A549 (cell line): ENCODE results near the gene ZNF580. TPM values are rescaled to one million over a fixed set of nuclear protein-coding genes. Genes with fewer than 3 reads are reported as not detected.

ENCODE experiments used
- ATAC-seq, 2 experiments: fragments of 200-7000 bp in 1 of 2; fragments of >200 bp in 1 of 2; cut with Nextera tagmentation in 1 of 2; cut with Tn5 transposase in 1 of 2; 3 replicates each; pipeline versions ENCODE4 v1.8.0 to v1.9.1; 2018 to 2020; ENCODE audit warnings: mild to moderate bottlenecking in 1 of 2, moderate library complexity in 1 of 2
- CTCF ChIA-PET: fragments of 300-600 bp; sonication (Branson Sonifier 250); formaldehyde crosslinking; extraction: SDS; loops from one replicate; lab custom pipeline; 2021; ENCODE audit warnings: antibody characterized with exemption, inconsistent platforms; lab: Yijun Ruan, JAX
- POLR2A ChIA-PET: fragments of 350-600 bp; formaldehyde crosslinking; extraction: SDS; loops from one replicate; lab custom pipeline; 2021; ENCODE audit warnings: antibody characterized with exemption, inconsistent platforms; lab: Yijun Ruan, JAX
- DNase-seq, 2 experiments: peaks; one replicate each; pipeline versions ENCODE4 v3.0.0 to v3.0.0-alpha.2; 2011 to 2016; ENCODE audit warnings: low read depth in 1 of 2, low spot score in 1 of 2
- FAIRE-seq: peaks from 2 replicates; lab custom pipeline; 2011; peaks lifted over from hg19 to GRCh38; lab: Jason Lieb, UNC
- H3K27ac ChIP-seq, 2 experiments: fragments of >200 bp; sonication (Bioruptor Twin); formaldehyde crosslinking; 3 replicates each; pipeline ENCODE4 v1.5.1; 2016 to 2017
- H3K4me1 ChIP-seq: fragments of >200 bp; sonication (Bioruptor Twin); formaldehyde crosslinking; 3 replicates; pipeline ENCODE4 v1.6.1; 2016
- H3K4me2 ChIP-seq: fragments of >200 bp; sonication (Bioruptor Twin); formaldehyde crosslinking; 3 replicates; pipeline ENCODE4 v1.6.1; 2016
- H3K4me3 ChIP-seq: fragments of >200 bp; sonication (Bioruptor Twin); formaldehyde crosslinking; 3 replicates; pipeline ENCODE4 v1.5.1; 2016
- H3K9me3 ChIP-seq: fragments of >200 bp; sonication (Bioruptor Twin); formaldehyde crosslinking; 3 replicates; pipeline ENCODE4 v1.6.1; 2016
- CBX2 ChIP-seq: fragments of 200-600 bp; sonication (generic); IDR thresholded peaks from 2 replicates; pipeline ENCODE4 v1.6.1; 2016; ENCODE audit warnings: low read depth, mild to moderate bottlenecking, borderline replicate concordance
- CBX8 ChIP-seq: fragments of 200-600 bp; sonication (generic); IDR thresholded peaks from 2 replicates; pipeline ENCODE4 v1.6.1; 2016
- CEBPB ChIP-seq, 2 experiments: fragments of >200 bp in 1 of 2; sonication (Bioruptor Twin) in 1 of 2; formaldehyde crosslinking in 1 of 2; IDR thresholded peaks; 2 replicates each; pipeline ENCODE4 v1.6.1; 2012 to 2016
- GATA3 ChIP-seq: IDR thresholded peaks from 2 replicates; pipeline ENCODE4 v1.6.1; 2012; ENCODE audit warnings: borderline replicate concordance
- HDAC2 ChIP-seq: fragments of 200-600 bp; sonication (generic); IDR thresholded peaks from 2 replicates; pipeline ENCODE4 v1.6.1; 2016
- HOXA7 ChIP-seq: fragments of 250-450 bp; sonication (Bioruptor Pico); IDR thresholded peaks from 2 replicates; pipeline ENCODE4 v1.5.0; 2020; ENCODE audit warnings: mild to moderate bottlenecking, moderate library complexity
- HOXB5 ChIP-seq: fragments of 250-450 bp; sonication (Bioruptor Pico); IDR thresholded peaks from 2 replicates; pipeline ENCODE4 v1.5.0; 2020; ENCODE audit warnings: mild to moderate bottlenecking, moderate library complexity
- JUN ChIP-seq, 2 experiments: fragments of >200 bp; sonication (Bioruptor Twin); formaldehyde crosslinking; IDR thresholded peaks; 2 replicates in 1 of 2; 3 replicates in 1 of 2; pipeline ENCODE4 v1.6.1; 2016 to 2017
- JUNB ChIP-seq: fragments of >200 bp; sonication (Bioruptor Twin); formaldehyde crosslinking; IDR thresholded peaks from 2 replicates; pipeline ENCODE4 v1.6.1; 2016
- NPAS2 ChIP-seq: fragments of 250-450 bp; sonication (Bioruptor Pico); IDR thresholded peaks from 2 replicates; pipeline ENCODE4 v1.8.0; 2022; ENCODE audit warnings: mild to moderate bottlenecking, moderate library complexity, borderline replicate concordance
- NR3C1 ChIP-seq: fragments of >200 bp; sonication (Bioruptor Twin); formaldehyde crosslinking; IDR thresholded peaks from 3 replicates; pipeline ENCODE4 v1.6.1; 2017
- RAD21 ChIP-seq, 2 experiments: fragments of >200 bp in 1 of 2; sonication (Bioruptor Twin) in 1 of 2; formaldehyde crosslinking in 1 of 2; IDR thresholded peaks in 1 of 2; conservative IDR thresholded peaks in 1 of 2; 2 replicates in 1 of 2; 3 replicates in 1 of 2; pipeline ENCODE4 v1.6.1; 2012 to 2018; ENCODE audit warnings: inconsistent platforms in 1 of 2
- RCOR1 ChIP-seq: fragments of 150-350 bp; IDR thresholded peaks from 2 replicates; pipeline ENCODE4 v1.6.1; 2014; ENCODE audit warnings: antibody characterized with exemption, low read length, low read depth
- WGBS: methylation state at CpG from one replicate; pipeline ENCODE4 v1.1.6; 2017; ENCODE audit errors: missing lambda C conversion rate; 5-methylcytosine and 5-hydroxymethylcytosine counted together
- polyA plus RNA-seq, 4 experiments: library from polyadenylated mRNA; depleted of rRNA in 3 of 4; stranded (reverse); fragments of >200 nt; fragmentation: RNase III in 1 of 4; extraction: RNeasy Plus Mini Kit Qiagen cat#74134 plus additional on column Dnase treatment in 1 of 4; gene quantifications; 2 replicates in 3 of 4; 3 replicates in 1 of 4; pipeline ENCODE4 v1.2.3, GENCODE V29; 2011 to 2017
- TF ChIP-seq, protein P1 (sequence below): fragments of 200-600 bp; sonication (generic); IDR thresholded peaks from 2 replicates; pipeline ENCODE4 v1.6.1; 2016; ENCODE audit warnings: antibody characterized with exemption, mild to moderate bottlenecking, moderate library complexity
- TF ChIP-seq, protein P2 (sequence below): IDR thresholded peaks from 2 replicates; pipeline ENCODE4 v1.6.1; 2012
- TF ChIP-seq, protein P3 (sequence below): fragments of 250-450 bp; sonication (Bioruptor Pico); IDR thresholded peaks from 2 replicates; pipeline ENCODE4 v1.5.0; 2020; ENCODE audit warnings: low read depth, mild to moderate bottlenecking, moderate library complexity
- TF ChIP-seq, protein P4 (sequence below): fragments of 250-450 bp; sonication (Bioruptor Pico); IDR thresholded peaks from 2 replicates; pipeline ENCODE4 v1.5.0; 2021; ENCODE audit warnings: mild to moderate bottlenecking, moderate library complexity, borderline replicate concordance

Gene ZNF580
- polyA plus RNA-seq, 2 of the 4 experiments (the other 2 are of a cell fraction): 9.2 to 52.8 TPM

DNA sequence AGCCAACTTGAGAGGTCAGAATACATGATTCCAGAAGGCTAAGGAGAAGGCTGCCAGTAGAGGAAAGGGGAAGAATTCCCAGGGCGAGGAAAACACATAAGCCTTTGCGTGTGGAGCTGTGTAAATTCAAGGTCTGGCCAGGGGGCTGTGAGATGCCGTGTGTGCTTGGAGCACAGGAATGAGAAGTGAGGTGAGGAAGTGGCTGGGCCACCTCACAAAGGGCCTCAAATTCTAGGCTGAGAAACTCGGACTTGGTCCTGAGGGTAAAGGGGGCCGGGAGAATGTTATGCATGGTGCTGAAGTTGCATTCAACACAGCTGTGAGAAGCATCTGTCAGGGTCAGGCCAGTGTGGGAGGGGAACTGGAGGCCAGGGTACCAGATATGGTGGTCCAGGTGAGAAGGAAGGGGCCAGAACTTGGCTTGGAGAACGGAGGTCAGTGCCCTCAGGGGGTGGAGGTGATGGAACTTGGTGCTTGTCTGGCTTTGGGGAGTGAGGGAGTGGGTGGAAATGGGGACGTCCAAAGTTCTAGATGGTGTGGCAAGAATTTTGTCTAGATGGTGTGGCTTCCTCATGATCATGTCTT, 4.9 kb upstream of the ZNF580 start (continued):
- TF ChIP-seq HOXB5 (no peak), JUNB (no peak), JUN (IDR thresholded peaks at IDR 0.05) (no peak)
- TF ChIP-seq, protein P1, sequence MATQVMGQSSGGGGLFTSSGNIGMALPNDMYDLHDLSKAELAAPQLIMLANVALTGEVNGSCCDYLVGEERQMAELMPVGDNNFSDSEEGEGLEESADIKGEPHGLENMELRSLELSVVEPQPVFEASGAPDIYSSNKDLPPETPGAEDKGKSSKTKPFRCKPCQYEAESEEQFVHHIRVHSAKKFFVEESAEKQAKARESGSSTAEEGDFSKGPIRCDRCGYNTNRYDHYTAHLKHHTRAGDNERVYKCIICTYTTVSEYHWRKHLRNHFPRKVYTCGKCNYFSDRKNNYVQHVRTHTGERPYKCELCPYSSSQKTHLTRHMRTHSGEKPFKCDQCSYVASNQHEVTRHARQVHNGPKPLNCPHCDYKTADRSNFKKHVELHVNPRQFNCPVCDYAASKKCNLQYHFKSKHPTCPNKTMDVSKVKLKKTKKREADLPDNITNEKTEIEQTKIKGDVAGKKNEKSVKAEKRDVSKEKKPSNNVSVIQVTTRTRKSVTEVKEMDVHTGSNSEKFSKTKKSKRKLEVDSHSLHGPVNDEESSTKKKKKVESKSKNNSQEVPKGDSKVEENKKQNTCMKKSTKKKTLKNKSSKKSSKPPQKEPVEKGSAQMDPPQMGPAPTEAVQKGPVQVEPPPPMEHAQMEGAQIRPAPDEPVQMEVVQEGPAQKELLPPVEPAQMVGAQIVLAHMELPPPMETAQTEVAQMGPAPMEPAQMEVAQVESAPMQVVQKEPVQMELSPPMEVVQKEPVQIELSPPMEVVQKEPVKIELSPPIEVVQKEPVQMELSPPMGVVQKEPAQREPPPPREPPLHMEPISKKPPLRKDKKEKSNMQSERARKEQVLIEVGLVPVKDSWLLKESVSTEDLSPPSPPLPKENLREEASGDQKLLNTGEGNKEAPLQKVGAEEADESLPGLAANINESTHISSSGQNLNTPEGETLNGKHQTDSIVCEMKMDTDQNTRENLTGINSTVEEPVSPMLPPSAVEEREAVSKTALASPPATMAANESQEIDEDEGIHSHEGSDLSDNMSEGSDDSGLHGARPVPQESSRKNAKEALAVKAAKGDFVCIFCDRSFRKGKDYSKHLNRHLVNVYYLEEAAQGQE: no peak

DNA sequence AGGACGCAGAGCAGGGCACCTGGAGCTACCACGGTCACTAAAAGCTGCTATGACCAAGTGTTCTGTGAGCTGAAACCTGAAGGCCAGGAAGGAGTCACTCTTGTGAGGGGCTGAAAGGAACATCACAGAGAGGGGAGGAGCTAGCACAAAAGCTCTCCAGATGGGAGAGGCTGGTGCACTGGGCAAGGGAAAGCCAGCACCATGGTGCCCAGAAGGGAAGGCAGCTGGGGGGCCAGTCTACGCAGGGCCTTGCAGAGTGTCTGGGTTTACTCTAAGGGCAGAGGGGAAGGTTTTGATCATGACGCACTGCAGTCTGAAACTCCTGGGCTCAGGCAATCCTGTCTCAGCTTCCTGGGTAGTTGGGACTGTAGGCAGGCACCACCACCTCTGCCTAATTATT, 4.1 kb upstream of the ZNF580 start:
- TF ChIP-seq GATA3 (no peak), RCOR1 (no peak), NR3C1 (no peak), RAD21 (conservative IDR thresholded peaks at IDR 0.05 in 1 of 2, IDR thresholded peaks at IDR 0.05 in 1 of 2) (no peak), CBX2 (no peak), CBX8 (no peak), NPAS2 (CRISPR knock-in tag) (no peak), CEBPB (IDR thresholded peaks at IDR 0.05) (no peak), HDAC2 (no peak), HOXA7 (CRISPR knock-in tag) (no peak)
- TF ChIP-seq, protein P1: no peak
- TF ChIP-seq, protein P2, sequence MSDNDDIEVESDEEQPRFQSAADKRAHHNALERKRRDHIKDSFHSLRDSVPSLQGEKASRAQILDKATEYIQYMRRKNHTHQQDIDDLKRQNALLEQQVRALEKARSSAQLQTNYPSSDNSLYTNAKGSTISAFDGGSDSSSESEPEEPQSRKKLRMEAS: no peak
- TF ChIP-seq, protein P3, sequence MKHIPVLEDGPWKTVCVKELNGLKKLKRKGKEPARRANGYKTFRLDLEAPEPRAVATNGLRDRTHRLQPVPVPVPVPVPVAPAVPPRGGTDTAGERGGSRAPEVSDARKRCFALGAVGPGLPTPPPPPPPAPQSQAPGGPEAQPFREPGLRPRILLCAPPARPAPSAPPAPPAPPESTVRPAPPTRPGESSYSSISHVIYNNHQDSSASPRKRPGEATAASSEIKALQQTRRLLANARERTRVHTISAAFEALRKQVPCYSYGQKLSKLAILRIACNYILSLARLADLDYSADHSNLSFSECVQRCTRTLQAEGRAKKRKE (CRISPR knock-in tag): no peak
- TF ChIP-seq, protein P4, sequence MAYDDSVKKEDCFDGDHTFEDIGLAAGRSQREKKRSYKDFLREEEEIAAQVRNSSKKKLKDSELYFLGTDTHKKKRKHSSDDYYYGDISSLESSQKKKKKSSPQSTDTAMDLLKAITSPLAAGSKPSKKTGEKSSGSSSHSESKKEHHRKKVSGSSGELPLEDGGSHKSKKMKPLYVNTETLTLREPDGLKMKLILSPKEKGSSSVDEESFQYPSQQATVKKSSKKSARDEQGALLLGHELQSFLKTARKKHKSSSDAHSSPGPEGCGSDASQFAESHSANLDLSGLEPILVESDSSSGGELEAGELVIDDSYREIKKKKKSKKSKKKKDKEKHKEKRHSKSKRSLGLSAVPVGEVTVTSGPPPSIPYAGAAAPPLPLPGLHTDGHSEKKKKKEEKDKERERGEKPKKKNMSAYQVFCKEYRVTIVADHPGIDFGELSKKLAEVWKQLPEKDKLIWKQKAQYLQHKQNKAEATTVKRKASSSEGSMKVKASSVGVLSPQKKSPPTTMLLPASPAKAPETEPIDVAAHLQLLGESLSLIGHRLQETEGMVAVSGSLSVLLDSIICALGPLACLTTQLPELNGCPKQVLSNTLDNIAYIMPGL: no peak
- DNase-seq: no peak
- H3K27ac ChIP-seq: no peak overlapping the region
- 87% methylated on average over 4 of the region's 4 CpGs for WGBS
- peak overlapping the region; percentile 99 for H3K4me2 ChIP-seq
- FAIRE-seq: no peak
- H3K9me3 ChIP-seq: no peaks in the 10 kb centered on the region
- ChIA-PET POLR2A (interaction anchor here (1.2 to 3.4 kb wide), 4 partner anchors 11 to 38 kb away, joined by 5 to 20 read pairs (median 7); partner anchors contain the start of genes CCDC106, FIZ1, U2AF2 and ZNF784), CTCF (interaction anchor here (1.1 to 24.9 kb wide), 10 partner anchors 9 to 697 kb away, joined by 3 to 363 read pairs (median 10); partner anchors contain the start of genes CCDC106 and ZNF865)
- no peak for ATAC-seq
- no peak overlapping the region for H3K4me3 ChIP-seq
- H3K4me1 ChIP-seq: peaks cover 22% of the 10 kb centered on the region
